ENCODE measurements around the gene AP5B1. TPM values are rescaled to one million over a fixed set of nuclear protein-coding genes. Genes with fewer than 3 reads are reported as not detected.

AP5B1 gene
- total and polyA plus RNA-seq, 2 experiments from 2014 or later: 3.1 to 16.1 TPM

DNA sequence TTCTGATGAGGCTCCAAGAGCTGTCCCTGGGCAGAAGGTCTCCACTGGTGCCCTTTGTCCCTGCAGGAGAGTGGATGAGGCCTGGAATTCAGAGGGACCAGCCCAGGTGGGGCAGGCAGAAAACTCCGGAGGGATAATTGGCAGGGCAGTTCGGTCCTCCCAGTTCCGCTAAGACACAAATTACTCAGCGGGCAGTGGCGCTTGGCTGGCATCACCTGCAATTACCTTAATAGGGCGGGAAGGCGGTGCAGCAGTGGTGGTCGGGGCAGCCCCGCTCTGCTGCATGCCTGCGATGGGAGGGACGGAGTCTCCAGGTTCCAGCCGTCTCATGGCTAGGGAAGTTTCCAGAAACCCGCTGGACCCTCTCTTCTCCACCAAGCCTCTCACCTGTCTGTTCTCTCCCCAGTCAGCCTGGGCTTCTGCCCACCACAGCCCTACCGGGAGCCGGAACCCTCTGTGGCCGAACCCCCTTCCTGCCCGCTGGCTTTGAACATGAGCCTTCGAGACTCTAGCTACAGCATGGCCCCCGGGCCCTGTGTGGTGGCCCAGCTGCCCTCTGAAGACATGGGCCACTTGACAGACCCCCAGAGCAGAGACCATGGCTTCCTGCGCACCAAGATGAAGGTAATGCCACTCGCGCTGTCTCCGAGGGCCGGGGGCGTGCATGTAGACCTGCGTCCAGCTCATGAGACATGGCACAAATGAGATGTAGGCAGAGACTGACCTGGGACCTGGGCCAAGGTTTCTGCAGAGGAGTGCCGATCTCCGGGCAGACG lies 13.0 kb upstream of the AP5B1 start:
- no peak for ATAC-seq
- Histone ChIP-seq H3K27ac (ENCODE audit: low read depth) (no peak overlapping the region), H3K4me1 (ENCODE audit: insufficient read depth) (peaks cover 21% of the 10 kb centered on the region), H3F3A (replicated peaks; ENCODE audit: low read depth) (0 out of 2 replicates have a peak, but pooled peaks cover 4% of the 10 kb centered on the region), H3K79me2 (replicated peaks; ENCODE audit: insufficient read depth) (no peaks in the 10 kb centered on the region; the same call in 1 of the 2 replicates), H3K4me2 (no peak overlapping the region), H2AFZ (no peak overlapping the region), H3K9me2 (ENCODE audit: insufficient read depth) (0 out of 2 replicates have a peak, but pooled peaks cover 2% of the 10 kb centered on the region), H4K20me1 (replicated peaks; ENCODE audit: insufficient read depth) (no peaks in the 10 kb centered on the region), H3K4me3 (no peak overlapping the region), H3K36me3 (ENCODE audit: insufficient read depth) (no peaks in the 10 kb centered on the region), H3K27me3 (ENCODE audit: insufficient read depth) (peaks cover 4% of the 10 kb centered on the region)
- no peak for DNase-seq (ENCODE audit: low spot score)
- peaks cover 10% of the 10 kb centered on the region for H3K27me3 Mint-ChIP-seq (ENCODE audit: insufficient read depth, low read depth, poor library complexity)
- H3K4me1 Mint-ChIP-seq: peaks cover 40% of the 10 kb centered on the region
- no peak overlapping the region for H3K4me3 Mint-ChIP-seq
- H3K36me3 Mint-ChIP-seq (ENCODE audit: low read depth): no peaks in the 10 kb centered on the region
- no peak for TF ChIP-seq NANOG (IDR thresholded peaks at IDR 0.05; ENCODE audit: borderline replicate concordance)
- TF ChIP-seq ZNF462 (CRISPR knock-in tag; IDR thresholded peaks at IDR 0.05): no peak
- TF ChIP-seq JUNB (IDR thresholded peaks at IDR 0.05; ENCODE audit: unreplicated experiment): no peak
- TF ChIP-seq ZNF331 (CRISPR knock-in tag; IDR thresholded peaks at IDR 0.05; ENCODE audit: low read depth): no peak
- TF ChIP-seq EZH2 (IDR thresholded peaks at IDR 0.05; ENCODE audit: low read depth, unreplicated experiment): no peak
- no peak for TF ChIP-seq CTCF (conservative IDR thresholded peaks at IDR 0.05; ENCODE audit: low read depth in 2 of 2)
- no peak for TF ChIP-seq POLR2AphosphoS5 (IDR thresholded peaks at IDR 0.05; ENCODE audit: low read depth)
- TF ChIP-seq CREB1 (CRISPR knock-in tag; IDR thresholded peaks at IDR 0.05; ENCODE audit: low read depth): no peak
- no peak for TF ChIP-seq STAT1 (IDR thresholded peaks at IDR 0.05; ENCODE audit: unreplicated experiment)
- no peak for TF ChIP-seq EZH2phosphoT487 (IDR thresholded peaks at IDR 0.05; ENCODE audit: unreplicated experiment)
- no peak overlapping the region for H3K27ac Mint-ChIP-seq
- H3K9me3 Mint-ChIP-seq: no peaks in the 10 kb centered on the region

Data from GM23338 (cell line).